Activated CD4-positive, alpha-beta T cell treated with anti-CD3 and anti-CD28 coated beads, Interleukin-2, Interleukin-6, amounts not matched to agents 100 ng/mL and 50 ng/mL, durations not matched to agents 16 hours and 8 hours (primary cell): Measurements from ENCODE around the gene NOS1AP.

Source experiments
- DNase-seq: peaks from one replicate; pipeline ENCODE4 v3.0.0-alpha.2; 2020

The NOS1AP gene

GRCh38 chr1:162304736-162305135 lies 235.2 kb downstream of the NOS1AP start:
- no peak for DNase-seq

- DNase-seq = no peak
Observed at GRCh38 chr1:162305969-162306368, 236.5 kb downstream of the NOS1AP start.

DNA sequence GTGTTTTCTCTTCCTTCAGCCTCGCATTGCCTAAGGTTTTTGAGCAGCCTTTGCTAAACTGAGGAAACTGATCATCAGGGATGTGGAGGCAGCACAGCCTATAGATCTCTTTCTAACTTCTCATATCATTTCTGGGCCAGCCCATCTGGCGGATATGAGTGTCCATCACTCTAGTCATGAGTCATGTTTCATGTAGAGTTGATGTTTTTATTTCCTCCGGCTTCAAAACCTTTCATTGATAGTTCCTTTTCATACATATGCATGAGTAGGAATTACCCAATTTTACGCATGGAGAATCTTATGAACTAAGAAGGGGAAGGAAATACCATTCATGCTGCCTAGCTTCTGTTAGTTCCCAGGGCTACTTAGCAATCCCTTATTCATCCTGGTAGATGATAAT lies 240.8 kb downstream of the NOS1AP start:
- DNase-seq = no peak

DNA sequence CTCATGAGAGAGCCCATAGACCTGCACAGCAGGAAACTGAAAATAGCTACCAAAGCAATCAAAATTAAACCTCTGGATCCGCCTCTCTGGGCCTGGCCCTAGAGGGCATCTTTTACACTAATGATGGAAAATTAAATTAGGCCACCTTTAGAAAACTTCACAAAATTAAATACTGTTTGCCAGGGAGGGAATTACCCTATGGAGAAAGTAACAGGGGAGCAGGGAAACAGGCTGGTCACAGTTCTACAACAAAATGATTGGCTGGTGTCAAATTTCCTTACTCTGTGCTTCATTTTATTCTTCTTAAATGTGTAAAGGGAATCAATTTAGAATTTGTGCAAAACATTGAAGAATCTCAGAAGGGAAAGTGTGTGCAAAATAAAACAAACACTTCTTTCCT lies 244.7 kb downstream of the NOS1AP start:
- no peak for DNase-seq

GRCh38 chr1:162315673-162316072 lies 246.2 kb downstream of the NOS1AP start:
- DNase-seq = no peak

DNA sequence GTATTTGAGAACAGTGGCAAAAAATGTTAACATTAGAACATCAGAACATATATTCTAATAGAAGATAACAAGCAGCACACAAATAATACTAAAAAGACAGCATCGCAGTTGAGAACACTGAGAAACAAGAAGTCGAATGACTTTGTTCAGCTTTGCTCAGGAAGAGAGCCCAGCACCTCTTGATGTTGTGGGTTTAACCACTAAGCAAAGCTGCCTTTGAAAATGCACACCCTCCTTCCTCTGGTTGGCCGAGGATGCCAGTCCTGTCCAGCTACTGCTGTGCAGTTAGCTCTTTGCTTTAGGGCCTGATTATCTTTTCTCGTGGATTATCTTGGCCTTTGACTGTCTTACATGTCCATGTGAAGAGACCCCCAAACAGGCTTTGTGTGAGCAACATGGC lies 246.7 kb downstream of the NOS1AP start:
- no peak for DNase-seq

- DNase-seq = no peak
Observed at GRCh38 chr1:162317621-162318020, 248.1 kb downstream of the NOS1AP start.

- no peak for DNase-seq
Observed at GRCh38 chr1:162319493-162320175, 250.1 kb downstream of the NOS1AP start.

DNA sequence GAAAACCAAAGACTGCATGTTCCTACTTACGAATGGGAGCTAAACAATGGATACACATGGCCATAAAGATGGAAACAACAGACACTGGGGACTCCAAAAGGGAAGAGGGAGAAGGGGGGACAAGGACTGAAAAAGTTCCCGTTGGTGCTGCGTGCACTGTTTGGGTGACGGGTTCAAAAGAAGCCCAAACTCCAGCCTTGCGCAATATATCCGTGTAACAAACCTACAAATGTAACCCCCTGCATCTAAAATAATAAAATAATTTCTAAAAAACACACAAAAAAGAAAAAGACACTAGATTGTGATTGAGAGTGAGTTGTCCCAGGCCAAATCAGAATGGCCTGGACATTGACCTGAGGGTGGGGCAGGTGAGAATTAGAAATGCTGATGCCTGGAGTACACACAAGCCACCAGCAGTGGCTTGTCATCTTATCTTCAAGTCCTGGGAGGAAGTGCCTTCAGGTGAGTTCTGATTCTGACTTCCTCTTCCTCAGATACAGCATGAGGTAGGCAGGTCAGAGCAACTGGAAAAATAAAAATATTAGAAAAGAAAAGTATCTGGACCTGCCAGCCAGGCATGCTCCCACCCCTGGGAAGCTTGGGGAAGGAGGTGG lies 252.4 kb downstream of the NOS1AP start:
- no peak for DNase-seq

- DNase-seq = no peak
Observed at GRCh38 chr1:162323023-162323422, 253.5 kb downstream of the NOS1AP start.

- DNase-seq = no peak
Observed at GRCh38 chr1:162324396-162324795, 254.9 kb downstream of the NOS1AP start.

DNA sequence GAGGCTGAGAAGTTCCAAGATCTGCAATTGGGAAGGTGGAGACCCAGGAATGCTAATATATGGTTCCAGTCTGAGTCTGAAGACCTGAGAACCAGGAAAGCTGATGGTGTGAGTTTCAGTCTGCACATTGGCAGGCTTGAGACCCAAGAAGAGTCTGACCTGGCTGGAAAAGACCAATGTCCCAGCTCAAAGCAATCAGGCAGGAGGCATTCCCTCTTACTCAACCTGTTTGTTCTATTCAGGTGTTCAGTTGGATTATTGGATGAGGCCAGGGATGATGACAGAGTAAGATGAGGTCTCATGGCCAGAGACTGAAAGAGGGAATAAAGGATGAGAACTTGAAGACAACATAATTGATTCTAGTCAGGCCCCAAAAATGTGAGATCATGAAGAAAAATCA lies 257.1 kb downstream of the NOS1AP start:
- DNase-seq = no peak

GRCh38 chr1:162327144-162327787 lies 257.8 kb downstream of the NOS1AP start:
- no peak for DNase-seq

DNA sequence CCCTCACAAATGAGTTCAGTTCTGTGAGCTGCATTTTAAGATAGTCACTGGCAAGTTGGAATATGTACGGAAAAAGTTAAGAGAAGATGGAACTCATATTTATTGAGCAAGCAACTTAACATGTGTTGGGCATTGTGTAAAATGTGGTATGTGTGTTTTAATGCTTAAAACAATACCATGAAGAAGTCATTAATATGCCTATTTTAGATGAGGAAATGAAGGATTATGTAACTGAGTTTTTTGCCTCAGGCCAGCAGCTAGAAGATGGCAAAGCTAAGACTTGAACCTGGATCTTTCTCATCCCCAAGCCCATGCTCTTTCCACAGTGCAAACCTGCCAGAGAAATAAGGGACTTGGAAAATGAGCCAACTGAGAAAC lies 258.3 kb downstream of the NOS1AP start:
- no peak for DNase-seq

GRCh38 chr1:162328512-162328911 lies 259.0 kb downstream of the NOS1AP start:
- no peak for DNase-seq

- DNase-seq = no peak
Observed at GRCh38 chr1:162329826-162330225, 260.3 kb downstream of the NOS1AP start.

GRCh38 chr1:162333991-162334390 lies 264.5 kb downstream of the NOS1AP start:
- no peak for DNase-seq

- DNase-seq = no peak
Observed at GRCh38 chr1:162335126-162335525, 265.6 kb downstream of the NOS1AP start.

GRCh38 chr1:162336621-162337285 lies 267.3 kb downstream of the NOS1AP start:
- no peak for DNase-seq

- DNase-seq = no peak
Observed at GRCh38 chr1:162342452-162342983, 273.0 kb downstream of the NOS1AP start.

- DNase-seq = no peak
Observed at GRCh38 chr1:162343470-162343869, 274.0 kb downstream of the NOS1AP start.

DNA sequence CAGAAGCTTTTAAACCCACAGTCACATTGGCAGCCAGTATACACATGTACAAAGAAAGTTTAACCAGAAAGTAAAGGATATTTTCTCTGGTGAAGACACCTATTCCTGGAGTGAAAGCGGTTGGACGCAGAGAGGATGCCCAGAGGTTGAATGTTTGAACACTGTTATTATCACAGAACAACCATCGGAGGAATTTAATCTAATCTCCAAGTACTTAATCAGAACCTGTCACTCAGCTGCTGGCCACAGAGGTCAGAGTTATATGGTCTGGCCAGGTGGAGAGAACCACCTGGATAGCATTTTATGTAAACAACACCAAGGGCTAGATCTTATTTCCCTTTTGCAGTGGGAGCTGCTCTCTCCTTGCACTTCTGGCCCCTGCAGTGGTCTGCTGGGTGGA lies 277.8 kb downstream of the NOS1AP start:
- no peak for DNase-seq

DNA sequence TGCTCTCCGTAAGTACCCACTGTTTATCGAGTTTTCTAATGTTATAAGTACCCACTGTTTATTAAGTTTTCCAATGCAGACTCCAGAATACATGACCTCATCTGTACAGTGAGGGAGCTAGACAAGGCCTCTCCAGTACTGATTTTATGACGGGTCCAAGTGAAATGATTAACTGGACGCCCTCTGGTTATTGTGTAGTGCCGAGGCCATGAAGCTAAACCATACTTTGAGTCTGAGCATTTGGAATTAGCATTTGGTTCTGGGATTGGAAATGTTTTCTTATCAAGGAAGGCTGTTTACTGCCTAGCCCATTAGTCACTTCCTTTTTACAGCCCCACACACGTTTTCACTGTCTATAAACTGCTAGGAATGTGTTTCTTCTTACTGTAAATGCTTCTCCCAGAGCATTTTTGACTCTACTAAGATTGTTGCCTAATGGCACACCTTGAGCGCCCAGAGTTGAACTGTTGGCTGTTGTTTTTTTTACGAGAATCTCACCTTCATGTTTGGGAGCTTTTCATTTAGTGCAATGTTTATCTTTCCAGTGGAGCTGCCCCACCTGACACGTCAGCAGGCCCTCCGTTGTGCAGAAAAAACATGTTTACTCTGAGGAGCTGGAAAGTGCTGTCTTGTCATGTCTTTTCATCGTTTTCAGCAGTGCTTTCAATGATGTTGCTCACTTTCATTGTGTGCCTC lies 280.3 kb downstream of the NOS1AP start:
- DNase-seq = no peak
